ENCODE results near the gene OTOGL.

GRCh38 chr12:80320121-80320678 is 220.9 kb downstream of the OTOGL start:
- TF ChIP-seq CTCF (conservative IDR thresholded peaks at IDR 0.05; ENCODE audit: low read length) (no peak), EZH2phosphoT487 (IDR thresholded peaks at IDR 0.05; ENCODE audit: borderline replicate concordance) (no peak)
